Bronchial epithelial cell (primary cell): ENCODE data around the gene PLEKHJ1. TPM values are rescaled to one million over a fixed set of nuclear protein-coding genes. Genes with fewer than 3 reads are reported as not detected.

Source experiments
- DNase-seq: peaks from one replicate; pipeline ENCODE4 v3.0.0-alpha.2; 2010; ENCODE audit warnings: low read depth
- FAIRE-seq: peaks from 2 replicates; lab custom pipeline; 2011; peaks lifted over from hg19 to GRCh38; lab: Jason Lieb, UNC
- H3K27me3 ChIP-seq: 2 replicates; pipeline ENCODE4 v1.5.1; 2011; ENCODE audit warnings: low read length; ENCODE audit not compliant: control insufficient read depth, insufficient read depth
- H3K36me3 ChIP-seq: 2 replicates; pipeline ENCODE4 v1.5.1; 2011; ENCODE audit warnings: low read length; ENCODE audit not compliant: control insufficient read depth, insufficient read depth
- H3K4me3 ChIP-seq: 2 replicates; pipeline ENCODE4 v1.5.1; 2011; ENCODE audit warnings: mild to moderate bottlenecking, low read depth, low read length, control low read depth
- total RNA-seq: library from RNA; depleted of rRNA; stranded (reverse); fragments of >200 nt; gene quantifications from 2 replicates; pipeline ENCODE4 v1.2.1, GENCODE V29; 2014
- TF ChIP-seq, protein P1 (sequence below): IDR thresholded peaks from 2 replicates; pipeline ENCODE4 v1.5.1; 2011; ENCODE audit warnings: mild to moderate bottlenecking, moderate library complexity, low read length, control low read depth, inconsistent platforms; ENCODE audit not compliant: insufficient read depth, severe bottlenecking

PLEKHJ1 gene
- total RNA-seq, 1 donor from 2014 or later, result 59.8 TPM

DNA sequence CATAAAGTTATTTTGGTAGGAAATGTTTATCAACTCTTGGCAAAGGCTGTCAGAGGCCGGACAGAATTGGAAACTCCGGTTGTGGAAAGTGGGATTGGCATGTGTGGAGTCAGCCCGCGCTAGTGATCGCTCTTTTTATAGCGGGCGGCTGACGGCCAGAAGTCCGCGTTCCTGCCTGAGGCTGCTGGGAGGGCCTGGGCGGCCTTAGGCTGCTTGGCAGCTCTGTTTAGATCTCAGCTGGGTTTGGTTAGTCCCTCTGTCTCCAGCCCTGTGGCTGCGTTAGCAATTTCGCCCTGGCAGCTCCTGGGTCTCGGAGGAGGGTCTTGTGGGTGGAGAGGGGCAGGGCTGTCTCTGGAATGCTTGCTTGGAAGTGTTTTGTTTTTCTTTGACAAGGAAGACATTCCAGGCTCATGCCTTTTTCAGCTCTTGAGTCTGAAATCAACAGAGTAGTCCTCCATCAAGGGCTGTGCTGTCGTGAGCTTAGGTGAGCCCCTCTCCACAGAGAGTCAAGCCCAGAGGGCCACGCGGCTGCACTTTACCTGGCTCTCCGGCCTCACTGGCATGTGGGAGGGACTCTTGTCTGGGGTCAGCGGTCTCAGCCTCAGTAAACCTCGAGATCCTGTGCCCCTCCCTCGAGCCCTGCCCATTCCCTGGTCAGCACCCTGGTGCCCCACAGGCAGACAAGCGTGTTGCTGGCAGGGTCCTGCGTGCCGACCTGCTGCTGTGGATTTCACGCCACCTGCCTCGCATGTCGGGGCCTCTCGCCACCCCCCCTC, 49.9 kb downstream of the PLEKHJ1 start:
- DNase-seq, result no peak

DNA sequence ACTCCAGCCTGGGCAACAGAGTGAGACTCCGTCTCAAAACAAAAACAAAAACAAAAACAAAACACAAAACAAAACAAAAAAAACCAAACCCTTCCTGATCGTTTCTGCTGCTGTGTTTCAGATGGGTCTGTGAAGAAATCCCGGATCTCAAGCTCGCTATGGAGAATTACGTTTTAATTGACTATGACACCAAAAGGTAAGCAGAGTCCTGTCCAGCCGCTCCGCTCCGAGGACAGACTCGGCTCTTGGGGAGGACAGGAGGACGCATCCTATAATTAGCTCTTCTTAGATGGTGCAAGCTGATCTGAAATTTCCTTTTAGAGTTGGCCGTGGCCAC, 50.4 kb downstream of the PLEKHJ1 start:
- TF ChIP-seq, protein P1, sequence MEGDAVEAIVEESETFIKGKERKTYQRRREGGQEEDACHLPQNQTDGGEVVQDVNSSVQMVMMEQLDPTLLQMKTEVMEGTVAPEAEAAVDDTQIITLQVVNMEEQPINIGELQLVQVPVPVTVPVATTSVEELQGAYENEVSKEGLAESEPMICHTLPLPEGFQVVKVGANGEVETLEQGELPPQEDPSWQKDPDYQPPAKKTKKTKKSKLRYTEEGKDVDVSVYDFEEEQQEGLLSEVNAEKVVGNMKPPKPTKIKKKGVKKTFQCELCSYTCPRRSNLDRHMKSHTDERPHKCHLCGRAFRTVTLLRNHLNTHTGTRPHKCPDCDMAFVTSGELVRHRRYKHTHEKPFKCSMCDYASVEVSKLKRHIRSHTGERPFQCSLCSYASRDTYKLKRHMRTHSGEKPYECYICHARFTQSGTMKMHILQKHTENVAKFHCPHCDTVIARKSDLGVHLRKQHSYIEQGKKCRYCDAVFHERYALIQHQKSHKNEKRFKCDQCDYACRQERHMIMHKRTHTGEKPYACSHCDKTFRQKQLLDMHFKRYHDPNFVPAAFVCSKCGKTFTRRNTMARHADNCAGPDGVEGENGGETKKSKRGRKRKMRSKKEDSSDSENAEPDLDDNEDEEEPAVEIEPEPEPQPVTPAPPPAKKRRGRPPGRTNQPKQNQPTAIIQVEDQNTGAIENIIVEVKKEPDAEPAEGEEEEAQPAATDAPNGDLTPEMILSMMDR, result no peak
- H3K36me3 ChIP-seq, result peaks cover 34% of the 10 kb centered on the region
- H3K4me3 ChIP-seq, result no peak overlapping the region
- no peaks in the 10 kb centered on the region for H3K27me3 ChIP-seq
- DNase-seq, result no peak
- FAIRE-seq, result no peak

More for the DNA sequence above, 49.9 kb downstream of the PLEKHJ1 start:
- Histone ChIP-seq H3K4me3 (no peak overlapping the region), H3K36me3 (peaks cover 34% of the 10 kb centered on the region), H3K27me3 (no peaks in the 10 kb centered on the region)
- TF ChIP-seq, protein P1, result no peak
- no peak for FAIRE-seq

DNA sequence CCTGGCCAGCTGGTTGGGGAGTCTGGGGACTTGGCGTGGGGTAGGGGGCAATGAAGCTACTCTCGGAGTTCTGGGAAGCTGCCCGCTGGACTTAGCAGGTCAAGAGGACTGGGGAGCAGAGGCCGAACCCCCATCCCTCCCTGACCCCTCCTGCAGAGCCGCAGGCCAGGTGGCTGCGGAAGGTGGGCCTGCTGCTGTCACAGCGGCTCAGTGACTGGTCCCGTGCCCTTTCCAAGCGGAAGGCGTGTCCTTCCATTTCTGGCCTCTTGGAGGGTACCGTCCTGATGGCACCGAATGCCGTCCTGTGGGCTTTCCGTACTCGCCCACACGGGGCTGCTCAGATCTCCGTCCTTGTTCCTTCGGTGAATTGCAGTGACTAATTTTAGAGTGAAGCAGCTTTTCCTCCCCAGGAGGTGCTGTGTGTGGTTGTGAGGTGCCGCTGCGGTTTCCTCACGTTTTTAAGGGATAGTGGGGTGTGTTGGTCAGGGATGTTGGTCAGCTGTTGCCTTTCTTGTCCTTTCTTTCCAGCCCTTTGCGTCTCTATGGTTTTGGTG, 51.6 kb downstream of the PLEKHJ1 start:
- no peak overlapping the region for H3K4me3 ChIP-seq
- H3K27me3 ChIP-seq, result no peaks in the 10 kb centered on the region
- FAIRE-seq (no peak), DNase-seq (no peak)
- TF ChIP-seq, protein P1, result no peak
- H3K36me3 ChIP-seq, result peaks cover 31% of the 10 kb centered on the region

Other genes with a start within 250 kb of the PLEKHJ1 start
- 23.2 and 30.6 TPM in 2 replicates for gene BTBD2, start 220.6 kb downstream of the PLEKHJ1 start, total RNA-seq
- gene MKNK2, start 185.1 kb downstream of the PLEKHJ1 start, total RNA-seq, result 251 and 1,002 TPM in 2 replicates
- gene MOB3A, start 140.0 kb downstream of the PLEKHJ1 start, total RNA-seq, result 15.8 and 19.5 TPM in 2 replicates
- gene IZUMO4, start 139.4 kb downstream of the PLEKHJ1 start, total RNA-seq, result 3.7 and 5.9 TPM in 2 replicates
- gene AP3D1, start 84.8 kb downstream of the PLEKHJ1 start, total RNA-seq, result 72.1 and 78.3 TPM in 2 replicates
- gene DOT1L, start 72.4 kb downstream of the PLEKHJ1 start, total RNA-seq, result 3.7 and 5.2 TPM in 2 replicates
- gene SF3A2, start 495 bp upstream of the PLEKHJ1 start, total RNA-seq, result 24.2 and 25.1 TPM in 2 replicates
- 0.26 and 0.38 TPM in 2 replicates for gene AMH, start 13.0 kb upstream of the PLEKHJ1 start, total RNA-seq
- not detected in 2 replicates for gene JSRP1, start 20.1 kb upstream of the PLEKHJ1 start, total RNA-seq
- gene PEAK3, start 45.8 kb upstream of the PLEKHJ1 start, total RNA-seq, result not detected in 2 replicates
- gene LINGO3, start 71.8 kb upstream of the PLEKHJ1 start, total RNA-seq, result not detected in 2 replicates
- 86.5 and 97.4 TPM in 2 replicates for gene LSM7, start 92.3 kb upstream of the PLEKHJ1 start, total RNA-seq
- gene SPPL2B, start 92.4 kb upstream of the PLEKHJ1 start, total RNA-seq, result 10.0 and 20.6 TPM in 2 replicates
- gene TMPRSS9, start 123.9 kb upstream of the PLEKHJ1 start, total RNA-seq, result not detected in 2 replicates
- gene TIMM13, start 191.3 kb upstream of the PLEKHJ1 start, total RNA-seq, result 39.5 and 44.9 TPM in 2 replicates
- 54.0 and 74.5 TPM in 2 replicates for gene LMNB2, start 220.6 kb upstream of the PLEKHJ1 start, total RNA-seq
- 25.8 and 26.1 TPM in 2 replicates for gene GADD45B, start 239.8 kb upstream of the PLEKHJ1 start, total RNA-seq